NCI-H524 (cell line): Measurements from ENCODE around the gene ZNF366.

Source experiments
- DNase-seq, 2 experiments: peaks; one replicate each; lab custom pipeline; 2025; lab: John Stamatoyannopoulos, UW

ZNF366 gene

GRCh38 chr5:72518001-72518683, 10.9 kb upstream of the ZNF366 start:
- no peak for DNase-seq

- no peak for DNase-seq
Measured at GRCh38 chr5:72516916-72517315, 9.7 kb upstream of the ZNF366 start.

- no peak for DNase-seq
Measured at GRCh38 chr5:72515211-72515610, 8.0 kb upstream of the ZNF366 start.

GRCh38 chr5:72512593-72512860, 5.3 kb upstream of the ZNF366 start:
- no peak for DNase-seq

- no peak for DNase-seq
Measured at GRCh38 chr5:72511774-72512592, 4.8 kb upstream of the ZNF366 start.

GRCh38 chr5:72511366-72511765, 4.2 kb upstream of the ZNF366 start:
- no peak for DNase-seq

- no peak for DNase-seq
Measured at GRCh38 chr5:72510610-72511181, 3.5 kb upstream of the ZNF366 start.

- DNase-seq = no peak
Measured at GRCh38 chr5:72509401-72509800, 2.2 kb upstream of the ZNF366 start.

GRCh38 chr5:72508241-72509170, 1.3 kb upstream of the ZNF366 start:
- no peak for DNase-seq

- DNase-seq = no peak
Measured at GRCh38 chr5:72507907-72508238, 663 bp upstream of the ZNF366 start.

- no peak for DNase-seq
Measured at GRCh38 chr5:72506158-72506549, 1.1 kb downstream of the ZNF366 start.

- no peak for DNase-seq
Measured at GRCh38 chr5:72505539-72506157, 1.6 kb downstream of the ZNF366 start.

- no peak for DNase-seq
Measured at GRCh38 chr5:72505016-72505415, 2.2 kb downstream of the ZNF366 start.

GRCh38 chr5:72503888-72504491, 3.2 kb downstream of the ZNF366 start:
- DNase-seq = no peak

- DNase-seq = no peak
Measured at GRCh38 chr5:72501488-72501887, 5.7 kb downstream of the ZNF366 start.

GRCh38 chr5:72499730-72500129, 7.5 kb downstream of the ZNF366 start:
- no peak for DNase-seq

GRCh38 chr5:72499090-72499489, 8.1 kb downstream of the ZNF366 start:
- no peak for DNase-seq

- no peak for DNase-seq
Measured at GRCh38 chr5:72498284-72498683, 8.9 kb downstream of the ZNF366 start.

- DNase-seq = no peak
Measured at GRCh38 chr5:72497823-72498222, 9.4 kb downstream of the ZNF366 start.

- no peak for DNase-seq
Measured at GRCh38 chr5:72495410-72495809, 11.8 kb downstream of the ZNF366 start.

GRCh38 chr5:72494623-72495124, 12.5 kb downstream of the ZNF366 start:
- DNase-seq = no peak
